Subcutaneous abdominal adipose tissue (tissue), 5 donors: ENCODE data around the gene CCDC85B.

Experiments
- H3K27ac ChIP-seq: one replicate; pipeline ENCODE4 v1.7.0; 2013; ENCODE audit warnings: low read depth, mild to moderate bottlenecking, inconsistent platforms, low read length, moderate library complexity
- H3K27me3 ChIP-seq, 5 donors: one replicate each; pipeline ENCODE4 v1.7.0; 2013; ENCODE audit warnings: low read length in 5 of 5, inconsistent platforms in 1 of 5; ENCODE audit not compliant: control insufficient read depth in 5 of 5, insufficient read depth in 4 of 5
- H3K36me3 ChIP-seq, 5 donors: one replicate each; pipeline ENCODE4 v1.7.0; 2013; ENCODE audit warnings: low read length in 5 of 5; ENCODE audit not compliant: control insufficient read depth in 5 of 5, insufficient read depth in 5 of 5
- H3K4me1 ChIP-seq, 5 donors: one replicate each; pipeline ENCODE4 v1.7.0; 2013; ENCODE audit warnings: low read length in 5 of 5, mild to moderate bottlenecking in 3 of 5, moderate library complexity in 1 of 5; ENCODE audit not compliant: control insufficient read depth in 5 of 5, insufficient read depth in 5 of 5
- H3K4me3 ChIP-seq, 5 donors: one replicate each; pipeline ENCODE4 v1.7.0; 2013; ENCODE audit warnings: low read length in 5 of 5, low read depth in 1 of 5
- H3K9ac ChIP-seq, 5 donors: one replicate each; pipeline ENCODE4 v1.7.0; 2013; ENCODE audit warnings: low read length in 5 of 5, mild to moderate bottlenecking in 4 of 5, moderate library complexity in 3 of 5
- H3K9me3 ChIP-seq, 5 donors: one replicate each; pipeline ENCODE4 v1.7.0; 2013; ENCODE audit warnings: low read length in 5 of 5; ENCODE audit not compliant: control insufficient read depth in 5 of 5
- donor health status: healthy.
- donor health status: healthy.
- donor health status: healthy.
- donor health status: healthy.
- donor health status: healthy.

CCDC85B gene

GRCh38 chr11:65857500-65857852 is 33.0 kb upstream of the CCDC85B start:
- Histone ChIP-seq H3K27me3 (no peaks in the 10 kb centered on the region), H3K27ac (peak overlapping the region; percentile 93), H3K9me3 (no peaks in the 10 kb centered on the region), H3K9ac (peak overlapping the region; percentile 38 to 98 (median 93)), H3K36me3 (peaks cover 0 to 46% (median 43%) of the 10 kb centered on the region in 5 donors), H3K4me1 (peaks cover 17 to 60% (median 49%) of the 10 kb centered on the region in 5 donors), H3K4me3 (peak overlapping the region; percentile 78 to 97 (median 96))

- no peaks in the 10 kb centered on the region for H3K9me3 ChIP-seq
- peak within 1 kb of the TSS; percentile 78 to 97 (median 96) for H3K4me3 ChIP-seq
- H3K4me1 ChIP-seq: peaks cover 17 to 66% (median 55%) of the 10 kb centered on the region in 5 donors
- H3K36me3 ChIP-seq: peaks cover 0 to 46% (median 45%) of the 10 kb centered on the region in 5 donors
- H3K27ac ChIP-seq: peak within 1 kb of the TSS; percentile 93
- peak within 1 kb of the TSS; percentile 63 to 98 (median 93) for H3K9ac ChIP-seq
- H3K27me3 ChIP-seq: no peaks in the 10 kb centered on the region
Observed at GRCh38 chr11:65857853-65858680, 32.4 kb upstream of the CCDC85B start, which contains the start of gene CFL1. CFL1 (minus strand) TSS chr11:65858180; CDS start chr11:65858099, 81 bp downstream.

- H3K4me1 ChIP-seq: peaks cover 17 to 70% (median 56%) of the 10 kb centered on the region in 5 donors
- peak overlapping the region; percentile 93 for H3K27ac ChIP-seq
- peak overlapping the region in 4 of 5 donors; percentile 59 to 80 (median 66) for H3K9ac ChIP-seq
- H3K27me3 ChIP-seq: no peaks in the 10 kb centered on the region
- H3K4me3 ChIP-seq: peak overlapping the region; percentile 57 to 97 (median 96)
- H3K36me3 ChIP-seq: peaks cover 0 to 46% (median 45%) of the 10 kb centered on the region in 5 donors
- H3K9me3 ChIP-seq: no peaks in the 10 kb centered on the region
Observed at GRCh38 chr11:65858681-65859087, 31.8 kb upstream of the CCDC85B start.

- Histone ChIP-seq H3K4me1 (peaks cover 17 to 70% (median 56%) of the 10 kb centered on the region in 5 donors), H3K27ac (peak overlapping the region; percentile 93), H3K27me3 (no peaks in the 10 kb centered on the region), H3K9me3 (no peaks in the 10 kb centered on the region), H3K4me3 (peak overlapping the region; percentile 75 to 97 (median 96)), H3K36me3 (peaks cover 0 to 46% (median 45%) of the 10 kb centered on the region in 5 donors), H3K9ac (peak overlapping the region; percentile 57 to 95 (median 84))
Observed at GRCh38 chr11:65859095-65859811, 31.2 kb upstream of the CCDC85B start.

- Histone ChIP-seq H3K9ac (peak overlapping the region; percentile 57 to 95 (median 84)), H3K9me3 (no peaks in the 10 kb centered on the region), H3K27me3 (no peaks in the 10 kb centered on the region), H3K4me1 (peaks cover 17 to 70% (median 56%) of the 10 kb centered on the region in 5 donors), H3K27ac (peak overlapping the region; percentile 93), H3K4me3 (peak overlapping the region; percentile 75 to 97 (median 83)), H3K36me3 (peaks cover 0 to 46% (median 45%) of the 10 kb centered on the region in 5 donors)
Observed at GRCh38 chr11:65859812-65860277, 30.6 kb upstream of the CCDC85B start.

GRCh38 chr11:65860278-65861164 is 30.0 kb upstream of the CCDC85B start, which contains the start of gene MUS81:
MUS81 (plus strand) TSS chr11:65860433; CDS start chr11:65860754, 321 bp downstream.
- H3K9me3 ChIP-seq: no peaks in the 10 kb centered on the region
- peak within 1 kb of the TSS; percentile 77 to 95 (median 84) for H3K9ac ChIP-seq
- no peaks in the 10 kb centered on the region for H3K27me3 ChIP-seq
- peak within 1 kb of the TSS; percentile 83 to 97 (median 96) for H3K4me3 ChIP-seq
- H3K36me3 ChIP-seq: peaks cover 0 to 46% (median 45%) of the 10 kb centered on the region in 5 donors
- H3K27ac ChIP-seq: peak within 1 kb of the TSS; percentile 93
- peaks cover 17 to 66% (median 55%) of the 10 kb centered on the region in 5 donors for H3K4me1 ChIP-seq

- H3K4me3 ChIP-seq: peak overlapping the region; percentile 81 to 97 (median 87)
- peak overlapping the region; percentile 93 for H3K27ac ChIP-seq
- H3K9me3 ChIP-seq: no peaks in the 10 kb centered on the region
- H3K4me1 ChIP-seq: peaks cover 14 to 60% (median 48%) of the 10 kb centered on the region in 5 donors
- peaks cover 0 to 46% (median 45%) of the 10 kb centered on the region in 5 donors for H3K36me3 ChIP-seq
- peak overlapping the region; percentile 48 to 95 (median 84) for H3K9ac ChIP-seq
- no peaks in the 10 kb centered on the region for H3K27me3 ChIP-seq
Observed at GRCh38 chr11:65861165-65861505, 29.3 kb upstream of the CCDC85B start.

- no peaks in the 10 kb centered on the region for H3K27me3 ChIP-seq
- peak overlapping the region in 4 of 5 donors; percentile 80 to 95 (median 90) for H3K9ac ChIP-seq
- H3K27ac ChIP-seq: no peak overlapping the region
- peaks cover 9 to 55% (median 43%) of the 10 kb centered on the region in 5 donors for H3K4me1 ChIP-seq
- peaks cover 0 to 50% (median 47%) of the 10 kb centered on the region in 5 donors for H3K36me3 ChIP-seq
- peak overlapping the region; percentile 81 to 97 (median 87) for H3K4me3 ChIP-seq
- no peaks in the 10 kb centered on the region for H3K9me3 ChIP-seq
Observed at GRCh38 chr11:65861533-65862183, 28.8 kb upstream of the CCDC85B start.
